HG03280 (cell line): ENCODE results near the gene DHX8.
"Not testable (repeated sequence)": the region's sequence is repeated elsewhere in the genome, so short reads cannot be mapped to it uniquely, and the experiment has no call there.

Experiments
- ATAC-seq: cut with Tn5 transposase; IDR thresholded peaks from one replicate; pipeline ENCODE4 v1.9.1; 2021; ENCODE audit warnings: mild to moderate bottlenecking, moderate library complexity; ENCODE audit not compliant: unreplicated experiment

The DHX8 gene

GRCh38 chr17:43483674-43484551 lies at the start of gene DHX8:
Gene DHX8, plus strand, starts transcription at chr17:43483975. Its CDS starts 63 bp downstream, at chr17:43484038.
- ATAC-seq = peak; percentile 96

GRCh38 chr17:43434902-43435319 lies 48.9 kb upstream of the DHX8 start:
- ATAC-seq = no peak

GRCh38 chr17:43437756-43438155 lies 46.0 kb upstream of the DHX8 start:
- no peak for ATAC-seq

GRCh38 chr17:43438626-43439025 lies 45.1 kb upstream of the DHX8 start:
- no peak for ATAC-seq

GRCh38 chr17:43439041-43439440 lies 44.7 kb upstream of the DHX8 start:
- ATAC-seq = no peak

GRCh38 chr17:43442711-43443110 lies 41.1 kb upstream of the DHX8 start:
- no peak for ATAC-seq

- ATAC-seq = no peak
Observed at GRCh38 chr17:43443381-43443780, 40.4 kb upstream of the DHX8 start.

- ATAC-seq = no peak
Observed at GRCh38 chr17:43444223-43445008, 39.4 kb upstream of the DHX8 start.

- no peak for ATAC-seq
Observed at GRCh38 chr17:43445009-43445589, 38.7 kb upstream of the DHX8 start.

- no peak for ATAC-seq
Observed at GRCh38 chr17:43446773-43447172, 37.0 kb upstream of the DHX8 start.

GRCh38 chr17:43448720-43449469 lies 34.9 kb upstream of the DHX8 start:
- no peak for ATAC-seq

GRCh38 chr17:43449470-43450248 lies 34.1 kb upstream of the DHX8 start:
- no peak for ATAC-seq

- ATAC-seq = not testable (repeated sequence)
Observed at GRCh38 chr17:43450791-43451190, 33.0 kb upstream of the DHX8 start.

GRCh38 chr17:43451741-43452140 lies 32.0 kb upstream of the DHX8 start:
- not testable (repeated sequence) for ATAC-seq

- no peak for ATAC-seq
Observed at GRCh38 chr17:43453331-43453812, 30.4 kb upstream of the DHX8 start.

GRCh38 chr17:43454868-43455267 lies 28.9 kb upstream of the DHX8 start:
- no peak for ATAC-seq

- no peak for ATAC-seq
Observed at GRCh38 chr17:43456029-43456428, 27.7 kb upstream of the DHX8 start.

- ATAC-seq = no peak
Observed at GRCh38 chr17:43456661-43457361, 27.0 kb upstream of the DHX8 start.

- ATAC-seq = no peak
Observed at GRCh38 chr17:43457362-43457692, 26.4 kb upstream of the DHX8 start.
